ENCODE data around the gene SLC35B2.

SLC35B2 gene

GRCh38 chr6:44262467-44263353 is 5.4 kb upstream of the SLC35B2 start:
- no peak overlapping the region for H3K27ac ChIP-seq
- no peak for TF ChIP-seq ZFX (IDR thresholded peaks at IDR 0.05)
- no peak for TF ChIP-seq CTCF (conservative IDR thresholded peaks at IDR 0.05)

GRCh38 chr6:44261581-44261980 is 4.3 kb upstream of the SLC35B2 start:
- no peak for TF ChIP-seq CTCF (conservative IDR thresholded peaks at IDR 0.05)
- TF ChIP-seq ZFX (IDR thresholded peaks at IDR 0.05): no peak
- H3K27ac ChIP-seq: no peak overlapping the region

- TF ChIP-seq ZFX (IDR thresholded peaks at IDR 0.05) (no peak), CTCF (conservative IDR thresholded peaks at IDR 0.05) (no peak)
- no peak overlapping the region for H3K27ac ChIP-seq
Observed at GRCh38 chr6:44260451-44261297, 3.3 kb upstream of the SLC35B2 start.

GRCh38 chr6:44260011-44260410 is 2.7 kb upstream of the SLC35B2 start:
- TF ChIP-seq CTCF (conservative IDR thresholded peaks at IDR 0.05) (no peak), ZFX (IDR thresholded peaks at IDR 0.05) (no peak)
- H3K27ac ChIP-seq: no peak overlapping the region

- TF ChIP-seq ZFX (IDR thresholded peaks at IDR 0.05) (no peak), CTCF (conservative IDR thresholded peaks at IDR 0.05) (no peak)
- no peak overlapping the region for H3K27ac ChIP-seq
Observed at GRCh38 chr6:44258921-44259320, 1.6 kb upstream of the SLC35B2 start.

GRCh38 chr6:44258325-44258863 is 1.1 kb upstream of the SLC35B2 start:
- TF ChIP-seq ZFX (IDR thresholded peaks at IDR 0.05): no peak
- TF ChIP-seq CTCF (conservative IDR thresholded peaks at IDR 0.05): no peak

More at GRCh38 chr6:44258325-44258863, 1.1 kb upstream of the SLC35B2 start:
- peak overlapping the region; percentile 97 for H3K27ac ChIP-seq
